Measurements from ENCODE around the gene CRISPLD2.

CRISPLD2 gene

DNA sequence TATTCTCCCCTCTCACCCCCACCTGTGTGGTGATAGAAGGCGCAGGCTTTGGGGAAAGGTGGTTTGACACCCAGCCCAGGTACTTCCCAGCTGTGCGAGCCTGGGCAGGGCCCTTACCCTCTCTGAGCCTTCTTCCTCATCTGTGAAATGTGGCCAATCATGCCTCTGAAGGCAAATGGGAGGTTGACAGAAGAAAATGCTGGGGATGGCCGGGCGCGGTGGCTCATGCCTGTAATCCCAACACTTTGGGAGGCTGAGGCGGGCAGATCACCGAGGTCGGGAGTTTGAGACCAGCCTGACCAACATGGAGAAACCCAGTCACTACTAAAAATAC lies 43.7 kb downstream of the CRISPLD2 start:
- TF ChIP-seq GATA3 (IDR thresholded peaks at IDR 0.05; ENCODE audit: low read depth, low read length) (no peak), GATA2 (IDR thresholded peaks at IDR 0.05; ENCODE audit: low read depth, low read length) (no peak)

DNA sequence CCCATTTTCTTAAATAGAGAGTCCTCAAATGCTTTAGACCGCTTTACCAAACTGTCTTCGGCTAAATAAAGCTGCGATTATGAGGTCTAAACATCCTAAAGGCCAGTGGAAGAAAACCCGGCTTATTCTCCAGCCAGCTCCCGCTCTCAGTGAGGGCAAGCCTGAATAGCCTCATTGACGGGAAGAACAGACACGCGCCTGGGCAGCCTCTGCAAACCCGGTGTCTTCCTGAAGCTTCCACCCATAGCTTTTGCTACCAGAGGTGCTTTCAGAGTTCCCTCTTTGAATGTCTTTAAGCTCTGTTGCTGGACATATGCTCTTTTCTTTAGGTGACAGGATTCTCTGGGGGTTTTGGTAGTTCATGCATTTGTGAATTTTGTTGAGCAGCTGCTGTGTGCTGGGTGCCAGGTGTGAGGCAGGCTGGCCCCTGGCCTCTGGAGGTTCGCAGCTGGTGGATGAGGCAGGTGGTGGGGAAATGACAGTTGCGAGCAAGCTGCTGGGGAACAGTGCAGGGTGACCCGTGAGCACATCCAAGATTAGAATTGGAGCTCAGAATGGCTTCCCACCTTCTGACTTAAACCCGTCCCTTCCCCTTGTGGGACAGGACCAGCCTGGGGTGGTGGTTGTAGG lies 44.7 kb downstream of the CRISPLD2 start:
- TF ChIP-seq GATA3 (IDR thresholded peaks at IDR 0.05; ENCODE audit: low read depth, low read length) = no peak
- no peak for TF ChIP-seq GATA2 (IDR thresholded peaks at IDR 0.05; ENCODE audit: low read depth, low read length)

DNA sequence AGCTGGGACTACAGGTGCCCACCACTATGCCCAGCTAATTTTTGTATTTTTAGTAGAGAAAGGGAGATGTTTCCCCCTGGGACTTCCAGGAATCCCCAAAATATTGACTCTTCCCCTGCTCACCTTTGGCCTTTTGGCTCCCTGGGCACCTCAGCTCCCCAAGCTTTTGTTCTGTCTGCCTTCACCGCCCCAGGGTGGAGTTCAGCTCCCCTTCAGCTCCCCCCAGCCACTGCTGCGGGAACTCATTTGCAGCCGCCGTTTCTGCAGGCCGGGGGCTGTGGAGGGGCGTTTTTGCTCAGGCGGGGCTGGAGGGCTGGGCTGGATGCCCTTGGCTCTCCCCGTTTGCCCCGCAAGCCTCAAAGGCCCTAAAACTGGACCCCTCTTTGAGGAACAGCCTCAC lies 47.9 kb downstream of the CRISPLD2 start:
- TF ChIP-seq GATA2 (IDR thresholded peaks at IDR 0.05; ENCODE audit: low read depth, low read length) = no peak
- no peak for TF ChIP-seq GATA3 (IDR thresholded peaks at IDR 0.05; ENCODE audit: low read depth, low read length)

DNA sequence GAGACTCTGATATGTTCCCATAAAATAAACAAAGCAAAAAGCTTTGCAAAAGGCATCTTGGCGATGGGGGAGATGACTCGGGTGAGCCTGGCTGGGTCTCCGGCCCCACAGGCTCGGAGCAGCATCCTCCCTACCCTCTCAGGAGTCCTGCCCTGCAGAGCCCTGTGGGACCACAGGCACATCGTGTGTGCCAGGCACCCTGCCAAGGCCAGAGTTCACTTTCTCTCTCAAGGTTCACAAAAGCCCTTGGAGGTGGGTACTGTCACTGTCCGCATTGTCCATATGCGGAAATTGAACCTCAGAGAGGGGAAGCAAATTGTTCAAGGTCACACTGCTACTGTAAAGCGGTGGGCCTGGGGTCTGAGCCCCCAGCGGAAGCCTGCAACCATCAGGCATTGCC lies 48.5 kb downstream of the CRISPLD2 start:
- TF ChIP-seq GATA3 (IDR thresholded peaks at IDR 0.05; ENCODE audit: low read depth, low read length) = no peak
- TF ChIP-seq GATA2 (IDR thresholded peaks at IDR 0.05; ENCODE audit: low read depth, low read length) = no peak

DNA sequence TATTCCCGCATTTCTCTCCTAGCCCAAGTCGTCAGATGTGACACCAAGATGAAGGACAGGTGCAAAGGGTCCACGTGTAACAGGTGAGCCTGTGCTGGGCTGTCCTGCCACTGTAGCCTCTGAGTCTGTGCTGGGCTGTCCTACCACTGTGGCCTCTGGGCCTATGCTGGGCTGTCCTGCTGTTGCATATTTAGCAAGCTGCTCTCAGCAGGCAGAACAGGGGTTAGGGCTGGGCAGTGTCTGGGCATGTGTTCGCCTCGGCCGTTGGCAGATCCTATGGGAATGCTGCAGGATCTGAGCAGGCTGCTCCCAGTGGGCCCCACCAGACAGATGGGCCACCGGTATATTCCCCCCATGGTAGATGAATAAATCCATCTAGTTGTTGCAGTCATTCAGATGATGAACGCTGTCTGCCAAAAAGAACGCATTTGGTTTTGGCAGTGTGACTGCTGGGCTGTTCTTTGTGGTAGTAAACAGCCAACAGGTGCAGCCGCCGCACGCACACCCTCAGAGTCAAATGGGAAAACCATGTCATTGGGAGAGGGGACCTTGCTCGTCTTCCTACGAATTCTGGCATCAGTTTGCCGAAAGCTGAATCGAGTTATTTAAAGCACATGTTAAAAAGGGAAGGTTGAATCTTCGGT lies 49.2 kb downstream of the CRISPLD2 start:
- TF ChIP-seq GATA3 (IDR thresholded peaks at IDR 0.05; ENCODE audit: low read depth, low read length) = no peak
- TF ChIP-seq GATA2 (IDR thresholded peaks at IDR 0.05; ENCODE audit: low read depth, low read length) = no peak

DNA sequence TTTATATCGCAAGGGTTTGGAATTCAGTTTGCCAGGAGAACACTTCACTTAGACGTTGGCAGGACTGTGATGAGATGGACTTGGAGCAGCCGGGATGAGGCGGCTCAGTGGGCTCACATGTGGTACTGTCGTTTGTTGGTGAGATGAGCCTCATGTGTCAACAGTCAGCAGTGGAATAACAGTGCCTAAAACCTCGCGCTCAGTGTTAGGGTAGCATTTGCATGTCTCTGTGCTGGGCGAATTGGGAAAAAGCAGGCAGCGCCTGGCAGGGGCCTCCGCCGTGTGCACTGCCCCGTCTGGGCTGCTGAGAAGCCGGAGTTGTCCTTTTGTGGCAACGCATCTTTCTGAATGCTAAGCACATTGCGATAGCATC lies 49.7 kb downstream of the CRISPLD2 start:
- TF ChIP-seq GATA2 (IDR thresholded peaks at IDR 0.05; ENCODE audit: low read depth, low read length) (no peak), GATA3 (IDR thresholded peaks at IDR 0.05; ENCODE audit: low read depth, low read length) (no peak)

DNA sequence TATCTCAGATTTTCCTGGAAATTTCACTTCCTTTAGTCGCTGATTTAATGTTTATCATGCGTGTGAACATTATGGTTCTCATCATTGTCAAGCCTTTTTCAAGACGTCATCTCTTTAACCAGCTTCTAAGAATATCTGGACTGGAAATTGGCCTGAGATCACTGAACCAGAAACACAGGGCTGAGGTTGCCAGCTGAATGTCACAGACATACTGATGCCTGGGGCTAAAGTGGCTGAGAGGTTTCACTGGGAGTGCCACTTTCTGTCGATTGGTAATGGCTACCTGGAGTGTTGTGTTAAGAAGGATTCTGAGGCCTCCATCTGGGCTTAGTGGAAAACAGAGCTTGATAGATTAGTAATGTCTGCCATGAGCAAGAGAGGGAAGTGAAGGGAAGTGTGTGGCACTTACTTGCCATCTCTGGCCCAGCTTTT lies 54.2 kb downstream of the CRISPLD2 start:
- no peak for TF ChIP-seq GATA2 (IDR thresholded peaks at IDR 0.05; ENCODE audit: low read depth, low read length)
- no peak for TF ChIP-seq GATA3 (IDR thresholded peaks at IDR 0.05; ENCODE audit: low read depth, low read length)

DNA sequence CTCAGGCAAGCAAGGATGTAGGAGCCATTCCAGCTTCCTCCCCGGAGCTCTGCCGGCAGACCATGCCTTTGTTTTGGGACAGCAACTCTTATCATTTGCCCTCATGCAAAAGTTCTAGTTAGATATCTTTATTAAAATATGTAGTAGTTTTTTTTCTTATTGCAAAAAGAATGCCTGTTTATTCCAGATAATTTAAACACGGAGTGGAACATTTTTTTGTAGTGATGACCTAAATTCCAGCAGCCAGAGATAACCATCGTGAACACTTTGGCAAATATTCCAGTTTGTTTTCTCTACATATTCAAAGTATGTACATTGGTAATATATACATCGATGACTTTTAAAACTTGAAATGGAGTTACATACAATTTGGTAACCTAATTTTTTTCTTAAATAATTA lies 54.8 kb downstream of the CRISPLD2 start:
- TF ChIP-seq GATA3 (IDR thresholded peaks at IDR 0.05; ENCODE audit: low read depth, low read length) = no peak
- no peak for TF ChIP-seq GATA2 (IDR thresholded peaks at IDR 0.05; ENCODE audit: low read depth, low read length)

DNA sequence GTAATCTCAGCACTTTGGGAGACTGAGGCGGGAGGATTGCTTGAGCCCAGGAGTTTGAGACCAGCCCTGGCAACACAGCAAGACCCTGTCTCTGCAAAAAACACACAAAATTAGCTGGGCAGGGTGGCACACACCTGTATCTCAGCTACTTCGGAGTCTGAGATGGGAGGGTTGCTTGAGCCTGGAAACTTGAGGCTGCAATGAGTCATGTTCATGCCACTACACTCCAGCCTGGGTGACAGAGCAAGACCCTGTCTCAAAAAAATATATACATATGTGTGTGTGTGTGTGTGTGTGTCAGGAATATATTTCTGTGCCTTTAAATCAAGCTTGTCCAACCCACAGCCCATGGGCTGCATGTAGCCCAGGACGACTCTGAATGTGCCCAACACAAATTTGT lies 55.2 kb downstream of the CRISPLD2 start:
- TF ChIP-seq GATA2 (IDR thresholded peaks at IDR 0.05; ENCODE audit: low read depth, low read length) = no peak
- TF ChIP-seq GATA3 (IDR thresholded peaks at IDR 0.05; ENCODE audit: low read depth, low read length) = no peak

DNA sequence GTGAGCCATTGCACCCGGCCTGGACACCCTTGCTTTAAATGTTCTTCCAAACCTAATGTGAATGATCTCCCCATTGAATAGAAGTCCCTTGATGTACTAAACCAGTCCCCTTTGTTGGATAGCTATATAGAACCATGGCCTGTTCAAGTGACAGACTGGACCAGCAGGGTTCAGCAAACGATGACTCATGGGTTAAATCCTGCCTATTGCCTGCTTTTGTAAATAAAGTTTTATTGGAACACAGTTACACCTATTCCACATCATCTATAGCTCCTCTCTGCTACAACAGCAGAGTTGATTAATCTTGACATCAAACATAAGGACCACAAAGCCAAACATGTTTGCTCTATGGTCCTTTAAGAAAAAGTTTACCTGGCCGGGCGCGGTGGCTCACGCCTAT lies 56.1 kb downstream of the CRISPLD2 start:
- TF ChIP-seq GATA2 (IDR thresholded peaks at IDR 0.05; ENCODE audit: low read depth, low read length) (no peak), GATA3 (IDR thresholded peaks at IDR 0.05; ENCODE audit: low read depth, low read length) (no peak)

DNA sequence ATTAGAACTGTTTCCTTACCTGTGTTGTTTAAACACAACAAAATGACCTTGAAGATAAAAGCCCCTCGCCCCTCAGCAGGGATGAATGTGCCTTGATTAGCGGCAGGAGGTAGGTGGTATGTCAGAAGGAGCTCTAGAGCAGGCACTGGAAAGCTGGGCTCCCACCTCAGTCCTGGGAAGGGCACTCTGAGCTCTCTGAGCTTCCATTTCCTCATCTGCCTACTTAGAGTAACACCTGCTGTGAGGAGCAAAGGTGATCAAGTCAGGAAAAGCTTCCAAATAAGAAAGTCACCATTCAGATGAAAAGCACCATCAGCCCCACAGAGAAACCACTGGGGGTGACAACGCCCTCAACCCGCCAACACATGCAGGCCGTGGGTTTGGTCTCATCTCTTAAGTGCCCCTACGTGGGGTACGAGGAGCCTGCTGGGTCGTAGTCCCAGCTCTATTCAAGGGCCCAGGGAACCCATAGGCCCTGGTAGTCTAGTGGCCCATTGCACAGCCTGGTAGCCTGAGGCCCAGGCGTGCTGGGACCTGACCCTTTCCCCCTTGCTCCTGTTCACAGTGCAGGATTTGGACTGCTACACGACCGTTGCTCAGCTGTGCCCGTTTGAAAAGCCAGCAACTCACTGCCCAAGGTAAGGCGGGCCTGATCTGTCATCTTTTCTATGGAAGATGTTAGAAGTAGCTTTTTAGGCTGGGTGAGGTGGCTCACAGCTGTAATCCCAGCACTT lies 57.3 kb downstream of the CRISPLD2 start:
- no peak for TF ChIP-seq GATA2 (IDR thresholded peaks at IDR 0.05; ENCODE audit: low read depth, low read length)
- TF ChIP-seq GATA3 (IDR thresholded peaks at IDR 0.05; ENCODE audit: low read depth, low read length) = no peak

DNA sequence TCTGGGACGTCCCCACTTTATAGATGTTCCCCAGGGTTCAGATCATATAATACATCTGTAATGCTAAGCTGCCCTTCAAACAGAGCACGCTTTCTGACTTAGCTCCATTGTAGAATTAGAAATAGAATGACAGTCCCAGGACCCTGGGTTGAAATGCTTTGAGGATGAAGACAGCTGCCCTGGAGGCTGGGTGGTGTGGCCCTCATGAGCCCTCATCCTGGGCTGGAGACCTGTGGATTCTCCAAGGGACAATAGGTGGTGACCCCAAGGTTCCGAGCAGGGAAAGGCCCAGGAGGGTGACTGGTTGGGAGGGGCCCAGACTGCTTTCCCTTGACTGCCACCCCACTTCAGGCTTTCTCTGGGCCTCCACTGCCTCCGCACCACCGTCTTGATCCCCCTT lies 59.0 kb downstream of the CRISPLD2 start:
- TF ChIP-seq GATA2 (IDR thresholded peaks at IDR 0.05; ENCODE audit: low read depth, low read length) (no peak), GATA3 (IDR thresholded peaks at IDR 0.05; ENCODE audit: low read depth, low read length) (no peak)

DNA sequence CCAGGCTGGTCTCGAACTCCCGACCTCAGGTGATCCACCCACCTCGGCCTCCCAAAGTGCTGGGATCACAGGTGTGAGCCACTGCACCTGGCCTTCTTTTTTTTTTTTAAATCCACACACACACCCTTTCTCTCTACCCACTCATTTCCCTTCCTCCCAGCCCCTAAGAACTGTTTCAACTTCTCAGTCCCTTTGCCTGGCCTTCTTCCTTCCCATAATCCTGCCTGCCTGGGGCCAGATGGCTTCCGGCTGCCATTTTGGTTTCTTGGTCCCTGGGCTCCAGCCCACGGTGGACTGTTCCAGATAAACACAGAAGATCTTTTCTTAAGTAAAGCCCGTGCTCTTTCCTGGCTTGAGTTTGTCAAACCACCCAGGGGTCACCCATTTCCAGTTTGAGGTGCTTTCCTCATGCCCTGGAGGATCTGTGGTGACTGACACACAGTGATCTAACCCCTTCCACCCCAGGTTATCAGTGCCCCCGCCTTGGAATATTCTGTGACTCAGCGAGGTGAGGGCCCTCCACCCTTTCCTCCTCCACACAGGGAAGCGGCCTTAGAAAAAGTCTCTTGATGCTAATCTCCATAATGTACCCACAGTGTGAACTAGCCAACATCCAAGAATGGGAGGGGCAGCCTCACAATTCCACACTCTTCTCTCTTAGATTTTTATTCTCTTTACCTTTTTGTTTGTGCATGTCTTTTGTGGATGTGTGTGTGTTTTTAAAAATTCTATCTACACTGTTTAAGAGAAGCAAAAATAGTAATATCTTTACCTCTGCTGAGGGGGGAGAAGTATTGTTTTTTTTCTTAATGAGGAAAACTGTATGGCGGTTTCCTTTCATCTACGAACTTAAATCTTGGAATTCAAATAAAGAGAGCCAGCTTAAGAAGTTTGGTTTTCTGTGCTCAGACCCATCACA lies 60.0 kb downstream of the CRISPLD2 start:
- TF ChIP-seq GATA3 (IDR thresholded peaks at IDR 0.05; ENCODE audit: low read depth, low read length) = no peak
- no peak for TF ChIP-seq GATA2 (IDR thresholded peaks at IDR 0.05; ENCODE audit: low read depth, low read length)
